Ishikawa (cell line): ENCODE data around the gene DKC1.

ENCODE experiments used
- CEBPB ChIP-seq: IDR thresholded peaks from 2 replicates; pipeline ENCODE4 v1.6.1; 2012
- EGR1 ChIP-seq: IDR thresholded peaks from 2 replicates; pipeline ENCODE4 v1.6.1; 2012
- EP300 ChIP-seq: IDR thresholded peaks from 2 replicates; pipeline ENCODE4 v1.6.1; 2012; ENCODE audit warnings: borderline replicate concordance
- FOXM1 ChIP-seq: IDR thresholded peaks from 2 replicates; pipeline ENCODE4 v1.6.1; 2012; ENCODE audit warnings: low read depth, borderline replicate concordance
- NFIC ChIP-seq: IDR thresholded peaks from 2 replicates; pipeline ENCODE4 v1.6.1; 2012
- RAD21 ChIP-seq: IDR thresholded peaks from 2 replicates; pipeline ENCODE4 v1.6.1; 2012; ENCODE audit warnings: low read depth
- TAF1 ChIP-seq: IDR thresholded peaks from 2 replicates; pipeline ENCODE4 v1.6.1; 2012; ENCODE audit warnings: low read depth, mild to moderate bottlenecking
- TEAD4 ChIP-seq: IDR thresholded peaks from 2 replicates; pipeline ENCODE4 v1.6.1; 2012
- YY1 ChIP-seq: IDR thresholded peaks from 2 replicates; pipeline ENCODE4 v1.6.1; 2012; ENCODE audit warnings: low read depth
- ZBTB7A ChIP-seq: IDR thresholded peaks from 2 replicates; pipeline ENCODE4 v1.6.1; 2012; ENCODE audit warnings: low read depth
- TF ChIP-seq, protein P1 (sequence below): IDR thresholded peaks from 2 replicates; pipeline ENCODE4 v1.6.1; 2012
- TF ChIP-seq, protein P2 (sequence below): IDR thresholded peaks from 2 replicates; pipeline ENCODE4 v1.6.1; 2012; ENCODE audit warnings: low read depth, mild to moderate bottlenecking

DNA sequence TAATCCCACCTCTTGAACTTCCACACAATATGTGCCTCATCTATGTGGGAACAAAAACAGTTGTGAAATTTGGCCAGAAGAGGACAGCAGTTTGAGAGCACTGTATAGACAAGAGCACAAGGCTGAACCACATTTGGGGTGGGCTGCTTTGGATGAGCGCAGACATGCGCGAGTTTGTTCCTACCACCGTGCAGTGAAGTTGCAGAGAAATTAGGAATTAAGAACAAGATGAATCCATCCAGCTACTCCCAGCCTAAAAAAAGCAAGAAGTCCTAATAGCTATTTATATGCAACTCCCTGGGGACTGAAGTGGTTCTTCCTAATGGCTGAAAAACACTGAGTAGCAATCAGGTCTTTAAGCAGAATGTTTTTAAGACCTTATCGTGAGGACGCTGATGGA is 12.8 kb upstream of the DKC1 start:
- TF ChIP-seq, protein P1, sequence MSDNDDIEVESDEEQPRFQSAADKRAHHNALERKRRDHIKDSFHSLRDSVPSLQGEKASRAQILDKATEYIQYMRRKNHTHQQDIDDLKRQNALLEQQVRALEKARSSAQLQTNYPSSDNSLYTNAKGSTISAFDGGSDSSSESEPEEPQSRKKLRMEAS, result no peak
- TF ChIP-seq EP300 (no peak), ZBTB7A (no peak), YY1 (no peak), TAF1 (no peak), NFIC (no peak), CEBPB (no peak), EGR1 (no peak), RAD21 (no peak), TEAD4 (no peak), FOXM1 (no peak)
- TF ChIP-seq, protein P2, sequence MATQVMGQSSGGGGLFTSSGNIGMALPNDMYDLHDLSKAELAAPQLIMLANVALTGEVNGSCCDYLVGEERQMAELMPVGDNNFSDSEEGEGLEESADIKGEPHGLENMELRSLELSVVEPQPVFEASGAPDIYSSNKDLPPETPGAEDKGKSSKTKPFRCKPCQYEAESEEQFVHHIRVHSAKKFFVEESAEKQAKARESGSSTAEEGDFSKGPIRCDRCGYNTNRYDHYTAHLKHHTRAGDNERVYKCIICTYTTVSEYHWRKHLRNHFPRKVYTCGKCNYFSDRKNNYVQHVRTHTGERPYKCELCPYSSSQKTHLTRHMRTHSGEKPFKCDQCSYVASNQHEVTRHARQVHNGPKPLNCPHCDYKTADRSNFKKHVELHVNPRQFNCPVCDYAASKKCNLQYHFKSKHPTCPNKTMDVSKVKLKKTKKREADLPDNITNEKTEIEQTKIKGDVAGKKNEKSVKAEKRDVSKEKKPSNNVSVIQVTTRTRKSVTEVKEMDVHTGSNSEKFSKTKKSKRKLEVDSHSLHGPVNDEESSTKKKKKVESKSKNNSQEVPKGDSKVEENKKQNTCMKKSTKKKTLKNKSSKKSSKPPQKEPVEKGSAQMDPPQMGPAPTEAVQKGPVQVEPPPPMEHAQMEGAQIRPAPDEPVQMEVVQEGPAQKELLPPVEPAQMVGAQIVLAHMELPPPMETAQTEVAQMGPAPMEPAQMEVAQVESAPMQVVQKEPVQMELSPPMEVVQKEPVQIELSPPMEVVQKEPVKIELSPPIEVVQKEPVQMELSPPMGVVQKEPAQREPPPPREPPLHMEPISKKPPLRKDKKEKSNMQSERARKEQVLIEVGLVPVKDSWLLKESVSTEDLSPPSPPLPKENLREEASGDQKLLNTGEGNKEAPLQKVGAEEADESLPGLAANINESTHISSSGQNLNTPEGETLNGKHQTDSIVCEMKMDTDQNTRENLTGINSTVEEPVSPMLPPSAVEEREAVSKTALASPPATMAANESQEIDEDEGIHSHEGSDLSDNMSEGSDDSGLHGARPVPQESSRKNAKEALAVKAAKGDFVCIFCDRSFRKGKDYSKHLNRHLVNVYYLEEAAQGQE, result no peak
